Stimulated activated memory B cell treated with anti-CD40 and anti-IgM and Interleukin-4, amounts not matched to agents 10 μg/mL and 1 μg/mL and 100 μg/mL, for 72 hours (primary cell): ENCODE data around the gene ZNF319.

Experiments
- ATAC-seq: fragments of 150-1000 bp; cut with Tn5 transposase; 2 replicates; pipeline ENCODE4 v1.10.0; 2021
- H3K27ac Mint-ChIP-seq: one replicate; pipeline ENCODE4 v1.8.0; 2022; ENCODE audit warnings: mild to moderate bottlenecking, mixed read lengths
- H3K27me3 Mint-ChIP-seq: one replicate; pipeline ENCODE4 v1.8.0; 2022; ENCODE audit warnings: mixed read lengths
- H3K36me3 Mint-ChIP-seq: one replicate; pipeline ENCODE4 v1.8.0; 2022; ENCODE audit warnings: mixed read lengths
- H3K4me1 Mint-ChIP-seq: one replicate; pipeline ENCODE4 v1.8.0; 2022; ENCODE audit warnings: mixed read lengths
- H3K4me3 Mint-ChIP-seq: one replicate; pipeline ENCODE4 v1.8.0; 2022; ENCODE audit warnings: mild to moderate bottlenecking, moderate library complexity, mixed read lengths
- H3K9me3 Mint-ChIP-seq: one replicate; pipeline ENCODE4 v1.8.0; 2022; ENCODE audit warnings: mixed read lengths

Gene ZNF319

DNA sequence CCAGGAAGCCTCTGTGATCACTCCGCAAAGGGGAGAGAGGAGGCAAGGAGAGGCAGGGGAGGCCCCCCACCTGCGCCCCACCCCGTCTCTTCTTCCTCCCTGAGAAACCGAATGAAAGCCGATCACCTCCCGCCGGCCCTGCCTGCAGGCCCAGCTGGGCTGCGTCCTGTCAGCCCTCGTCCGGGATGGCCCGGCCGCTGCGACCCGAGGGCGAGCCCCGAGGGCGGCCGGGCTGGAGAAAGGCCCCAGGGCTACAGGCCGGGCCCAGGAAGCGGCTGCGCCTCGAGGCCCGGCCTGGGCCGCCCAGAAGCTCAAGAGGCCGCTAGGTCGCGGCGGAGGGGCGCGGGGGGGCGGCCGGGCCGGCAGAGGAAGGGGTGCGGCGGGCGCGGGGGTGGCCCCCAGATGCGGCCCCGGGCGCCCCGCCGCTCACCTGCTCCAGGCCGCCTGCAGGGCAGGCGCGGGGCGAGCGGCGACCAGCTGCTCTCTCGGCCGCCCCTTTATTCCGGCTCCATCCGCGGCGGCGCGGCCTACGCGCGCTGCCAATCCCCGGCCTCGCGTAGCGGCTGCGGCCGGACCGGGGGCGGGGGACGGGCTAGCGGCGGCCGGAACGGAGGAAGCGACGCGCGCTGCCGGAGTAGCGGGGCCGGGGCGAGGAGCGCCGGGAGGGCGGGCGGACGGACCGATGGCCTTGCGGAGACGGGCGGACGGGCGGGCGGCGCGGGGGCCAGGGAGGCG lies at the start of gene ZNF319:
Gene ZNF319 (minus strand): TSS at position 702 of the 735 bp plus-strand sequence. CDS start 2,407 bp downstream, outside the sequence.
- peak; percentile 46 for ATAC-seq
- peak within 1 kb of the TSS; percentile 78 for H3K27ac Mint-ChIP-seq
- no peaks in the 10 kb centered on the region for H3K27me3 Mint-ChIP-seq
- peak within 1 kb of the TSS; percentile 89 for H3K4me3 Mint-ChIP-seq
- peaks cover 55% of the 10 kb centered on the region for H3K4me1 Mint-ChIP-seq
- H3K9me3 Mint-ChIP-seq = no peaks in the 10 kb centered on the region
- H3K36me3 Mint-ChIP-seq = peaks cover 25% of the 10 kb centered on the region

DNA sequence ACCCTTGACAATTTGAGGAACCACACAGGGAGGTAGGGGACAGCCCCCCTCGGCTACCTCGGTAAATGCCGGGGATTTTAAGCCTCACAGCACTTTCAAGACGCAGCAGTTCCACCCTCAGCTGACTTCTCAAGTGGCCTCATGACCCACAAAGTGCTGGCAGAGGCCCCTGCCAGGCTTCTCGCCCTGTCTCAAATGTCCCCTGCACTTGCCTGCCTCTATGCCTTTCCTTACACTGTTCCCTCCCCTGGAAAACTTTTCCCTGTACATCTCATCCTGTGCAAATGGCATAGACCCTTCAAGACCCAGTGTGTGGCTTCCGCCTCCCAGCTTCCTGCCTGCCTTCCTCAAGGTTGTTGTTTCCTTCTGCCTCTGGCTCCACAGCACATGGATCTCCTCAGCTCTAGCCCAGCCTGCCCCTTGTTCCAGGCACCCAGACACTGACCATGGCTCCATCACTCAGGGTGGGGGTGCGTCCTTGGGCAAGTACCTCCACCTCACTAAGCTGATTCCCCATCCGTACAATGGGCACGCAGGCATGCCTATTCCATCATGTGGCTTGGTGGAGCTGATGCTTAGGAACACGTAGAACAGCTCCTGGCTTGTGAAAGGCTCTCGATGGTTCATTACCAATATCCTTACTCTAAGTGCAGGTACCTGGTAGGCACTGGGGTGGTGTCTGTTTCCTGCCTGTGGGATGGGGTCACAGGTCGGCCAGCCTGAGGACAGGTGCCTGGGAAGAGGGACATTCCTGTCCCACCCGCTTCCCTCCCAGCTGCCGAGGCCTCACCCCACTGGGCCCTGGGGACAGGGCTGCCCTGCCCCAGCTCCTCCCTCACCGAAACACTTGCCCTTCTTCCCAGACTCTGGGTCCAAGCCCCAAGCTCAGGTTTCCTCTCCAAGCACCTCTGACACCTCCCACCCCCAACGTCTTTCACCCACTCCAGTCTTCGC lies 49.0 kb upstream of the ZNF319 start:
- Mint-ChIP-seq H3K27me3 (peaks cover 28% of the 10 kb centered on the region), H3K4me3 (no peak overlapping the region), H3K27ac (no peak overlapping the region), H3K36me3 (peaks cover 7% of the 10 kb centered on the region), H3K9me3 (peaks cover 6% of the 10 kb centered on the region), H3K4me1 (no peaks in the 10 kb centered on the region)
- ATAC-seq = no peak

DNA sequence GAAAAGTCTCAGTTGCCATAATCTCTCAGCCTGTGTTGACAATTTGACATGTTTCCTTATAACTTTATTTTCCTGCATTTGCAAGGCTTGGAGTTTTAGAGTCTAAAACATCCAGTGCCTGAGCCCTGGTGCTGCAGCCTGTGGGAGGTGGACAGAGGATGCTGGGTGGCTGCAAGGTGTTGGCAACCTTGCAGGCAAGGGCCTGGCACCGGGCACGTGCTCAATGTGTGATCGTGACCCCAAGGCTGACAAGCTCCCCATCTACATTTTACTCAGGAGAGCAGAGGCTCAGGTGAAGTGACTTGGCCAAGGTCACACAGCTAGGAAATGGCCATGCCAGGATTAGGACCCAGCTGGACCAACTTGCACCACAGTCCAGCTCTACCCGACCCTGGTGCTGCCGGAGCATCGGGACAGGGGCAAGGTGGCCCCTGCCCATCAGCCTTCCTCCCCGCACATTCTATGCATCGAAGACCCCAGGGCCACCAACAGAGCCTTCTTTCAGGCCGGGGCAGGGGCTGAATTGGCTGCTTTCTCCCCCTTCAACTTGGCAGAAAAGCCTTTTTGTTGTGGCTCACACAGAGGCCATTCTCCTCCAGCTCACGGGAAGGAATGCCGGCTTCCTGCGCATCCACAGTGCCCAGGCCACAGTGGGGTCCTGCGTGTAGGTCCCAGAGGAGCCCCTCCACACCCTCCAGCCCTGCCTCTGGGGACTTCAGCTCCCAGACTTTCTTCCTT lies 48.2 kb upstream of the ZNF319 start:
- no peak overlapping the region for H3K27ac Mint-ChIP-seq
- H3K9me3 Mint-ChIP-seq = peaks cover 6% of the 10 kb centered on the region
- no peak for ATAC-seq
- peaks cover 28% of the 10 kb centered on the region for H3K27me3 Mint-ChIP-seq
- H3K36me3 Mint-ChIP-seq = peaks cover 7% of the 10 kb centered on the region
- H3K4me3 Mint-ChIP-seq = no peak overlapping the region
- H3K4me1 Mint-ChIP-seq = no peaks in the 10 kb centered on the region

DNA sequence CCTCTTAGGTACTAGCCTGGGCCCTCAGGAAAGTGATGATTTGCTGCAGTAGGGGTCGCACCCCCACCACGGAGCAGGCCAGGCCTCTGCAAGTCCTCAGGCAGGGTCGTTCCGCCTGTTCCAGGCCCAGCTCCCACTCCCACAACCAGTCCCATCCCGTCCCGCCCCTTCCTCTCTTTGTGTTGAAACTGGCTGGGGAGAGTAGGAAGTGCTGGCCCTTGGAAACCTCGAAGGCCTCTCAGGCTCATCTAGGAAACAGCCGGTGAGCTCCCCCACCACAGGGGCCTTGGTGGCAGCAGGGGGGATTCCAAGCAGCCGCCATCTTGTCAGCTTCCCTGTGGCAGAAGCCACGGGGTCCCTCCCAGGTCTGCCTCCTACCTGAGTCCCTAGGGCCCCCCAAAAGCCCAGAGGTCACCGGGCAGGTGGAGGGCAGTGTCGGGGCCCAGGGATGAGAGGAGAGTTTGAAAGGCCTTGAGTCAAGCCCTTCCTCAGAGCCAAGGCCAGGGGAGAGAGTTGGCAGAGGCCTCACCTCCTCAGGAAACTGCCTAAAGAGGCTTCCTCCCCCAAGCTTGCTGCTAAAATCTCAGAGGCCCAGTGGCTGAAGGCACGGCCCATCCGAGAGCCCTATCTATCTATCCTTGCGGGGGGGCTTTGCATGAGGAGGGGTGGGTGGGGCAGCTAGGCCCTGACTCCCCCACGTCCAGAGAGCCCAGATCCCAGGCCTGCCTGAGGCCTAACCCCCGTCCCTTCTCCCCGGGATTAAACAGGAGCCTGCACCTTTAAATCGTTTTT lies 47.3 kb upstream of the ZNF319 start:
- Mint-ChIP-seq H3K27ac (no peak overlapping the region), H3K36me3 (peaks cover 7% of the 10 kb centered on the region), H3K27me3 (peaks cover 28% of the 10 kb centered on the region), H3K4me3 (no peak overlapping the region), H3K9me3 (peaks cover 6% of the 10 kb centered on the region), H3K4me1 (no peaks in the 10 kb centered on the region)
- no peak for ATAC-seq

DNA sequence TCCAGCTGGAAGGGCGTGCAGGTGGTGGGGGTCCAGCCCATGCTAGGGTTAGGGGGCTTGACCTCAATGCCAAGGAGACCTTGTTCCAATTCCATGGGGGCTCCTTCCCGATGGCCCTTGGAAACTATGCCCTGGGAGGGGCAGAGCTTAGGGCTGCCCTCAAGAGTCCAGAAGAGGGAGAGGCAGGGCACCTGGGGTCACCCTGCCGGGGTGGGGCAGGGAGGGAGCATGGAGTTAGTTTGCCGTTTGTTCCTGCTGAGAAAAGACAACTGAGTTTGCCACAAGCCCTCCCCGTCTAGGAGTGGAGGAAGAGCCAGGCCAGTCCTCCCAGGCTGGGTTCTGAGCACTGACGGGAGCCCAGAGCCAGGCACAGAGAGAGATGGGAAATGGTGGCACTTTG lies 46.5 kb upstream of the ZNF319 start:
- H3K4me1 Mint-ChIP-seq = no peaks in the 10 kb centered on the region
- peaks cover 28% of the 10 kb centered on the region for H3K27me3 Mint-ChIP-seq

DNA sequence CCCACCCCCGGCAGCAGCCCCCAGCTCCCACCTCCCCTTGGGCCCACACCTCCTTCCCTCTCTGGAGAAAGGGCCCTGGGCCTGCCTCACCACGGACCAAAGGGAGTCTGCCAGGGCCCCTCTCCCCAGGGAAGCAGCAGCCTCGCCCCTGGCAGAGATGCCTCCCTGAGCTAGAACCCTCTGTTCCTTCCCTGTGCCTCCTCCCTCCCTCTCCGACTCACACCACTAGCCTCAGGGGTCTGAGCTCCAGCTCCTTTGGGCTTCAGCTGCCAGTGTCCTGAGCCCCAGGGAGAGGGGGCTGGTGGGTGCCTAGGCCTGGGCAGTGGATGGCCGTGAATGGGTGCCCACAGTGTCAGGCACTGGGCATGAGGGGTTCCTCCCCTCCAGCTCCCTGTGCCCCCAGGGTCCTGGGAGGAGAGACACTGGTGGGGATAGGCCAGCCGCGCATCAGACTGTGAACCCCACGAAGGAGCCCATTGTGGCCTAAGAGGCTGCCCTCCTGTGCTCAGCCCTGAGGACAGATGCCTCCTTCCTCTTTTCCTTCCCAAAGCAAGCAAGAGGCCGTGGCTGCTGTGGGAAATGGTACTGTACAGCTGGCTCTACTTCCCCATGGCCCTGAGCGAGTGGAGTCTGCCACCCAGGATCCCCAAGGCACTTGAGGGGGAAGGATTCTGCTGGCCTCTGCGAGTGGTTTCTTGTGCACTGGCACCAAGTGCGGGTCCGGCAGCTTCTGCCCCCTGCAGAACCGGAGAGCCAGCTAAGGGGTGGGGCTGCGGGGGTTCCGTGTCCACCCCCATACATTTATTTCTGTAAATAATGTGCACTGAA lies 45.8 kb upstream of the ZNF319 start:
- no peaks in the 10 kb centered on the region for H3K4me1 Mint-ChIP-seq
- no peak for ATAC-seq
- peaks cover 5% of the 10 kb centered on the region for H3K36me3 Mint-ChIP-seq
- H3K9me3 Mint-ChIP-seq = peaks cover 5% of the 10 kb centered on the region
- no peak overlapping the region for H3K4me3 Mint-ChIP-seq
- H3K27me3 Mint-ChIP-seq = peaks cover 24% of the 10 kb centered on the region
- H3K27ac Mint-ChIP-seq = no peak overlapping the region

More for the DNA sequence above, 46.5 kb upstream of the ZNF319 start:
- peaks cover 7% of the 10 kb centered on the region for H3K36me3 Mint-ChIP-seq
- H3K4me3 Mint-ChIP-seq = no peak overlapping the region
- no peak for ATAC-seq
- no peak overlapping the region for H3K27ac Mint-ChIP-seq
- peaks cover 6% of the 10 kb centered on the region for H3K9me3 Mint-ChIP-seq

DNA sequence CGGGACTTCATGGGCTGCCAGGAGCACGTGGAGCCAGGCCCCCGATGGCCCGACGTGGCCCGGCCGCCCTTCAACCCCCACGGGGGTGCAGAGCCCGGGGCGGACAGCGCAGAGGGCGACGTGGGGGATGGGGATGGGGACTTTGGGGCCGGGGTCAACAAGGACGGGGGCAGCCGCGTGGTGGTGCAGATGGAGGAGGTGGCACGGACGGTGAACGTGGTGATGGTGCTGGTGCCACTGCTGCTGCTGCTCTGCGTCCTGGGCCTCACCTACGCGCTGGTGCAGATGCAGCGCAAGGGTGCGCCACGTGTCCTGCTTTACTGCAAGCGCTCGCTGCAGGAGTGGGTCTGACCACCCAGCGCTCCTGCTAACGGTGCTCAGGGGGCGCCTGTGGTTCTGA lies 44.6 kb upstream of the ZNF319 start:
- no peak for ATAC-seq
- Mint-ChIP-seq H3K27me3 (peaks cover 12% of the 10 kb centered on the region), H3K36me3 (no peaks in the 10 kb centered on the region), H3K4me1 (no peaks in the 10 kb centered on the region), H3K4me3 (no peak overlapping the region), H3K27ac (no peak overlapping the region), H3K9me3 (no peaks in the 10 kb centered on the region)

DNA sequence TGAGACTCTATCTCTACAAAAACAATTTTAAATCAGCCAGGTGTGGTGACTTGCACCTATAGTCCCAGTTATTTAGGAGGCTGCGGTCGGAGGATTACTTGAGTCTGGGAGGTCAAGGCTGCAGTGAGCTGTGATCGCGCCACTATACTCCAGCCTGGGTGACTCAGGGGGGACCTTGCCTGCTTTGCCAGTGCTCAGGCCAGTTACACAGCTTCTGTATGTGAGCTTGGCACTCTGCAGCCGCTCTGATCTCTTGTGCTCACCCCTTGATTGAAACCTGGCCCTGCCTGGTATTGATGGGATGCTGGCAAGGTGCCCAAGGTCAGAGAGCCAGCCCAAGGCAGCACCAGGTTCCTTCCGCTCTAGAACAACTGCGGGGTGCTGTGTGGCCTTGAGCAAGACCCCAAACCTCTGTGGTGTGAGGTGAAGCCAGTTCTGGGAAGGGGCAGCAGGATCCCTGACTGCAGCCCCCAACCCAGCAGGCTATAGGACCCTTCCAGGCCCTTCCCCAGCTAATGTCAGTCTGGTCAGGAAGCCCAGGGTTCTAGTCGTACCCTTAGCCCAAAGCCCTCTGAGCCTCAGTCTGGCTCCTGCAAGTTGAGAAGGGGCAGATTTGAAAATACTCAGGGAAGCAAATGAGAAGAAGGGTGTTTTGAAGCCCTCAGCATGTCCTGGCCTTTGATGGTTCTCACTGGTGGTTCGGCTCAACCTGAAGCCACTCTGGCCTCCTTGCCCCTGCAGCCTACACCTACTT lies 44.0 kb upstream of the ZNF319 start:
- Mint-ChIP-seq H3K4me3 (no peak overlapping the region), H3K4me1 (no peaks in the 10 kb centered on the region), H3K36me3 (no peaks in the 10 kb centered on the region), H3K9me3 (no peaks in the 10 kb centered on the region), H3K27me3 (peaks cover 6% of the 10 kb centered on the region), H3K27ac (no peak overlapping the region)
- ATAC-seq = no peak

DNA sequence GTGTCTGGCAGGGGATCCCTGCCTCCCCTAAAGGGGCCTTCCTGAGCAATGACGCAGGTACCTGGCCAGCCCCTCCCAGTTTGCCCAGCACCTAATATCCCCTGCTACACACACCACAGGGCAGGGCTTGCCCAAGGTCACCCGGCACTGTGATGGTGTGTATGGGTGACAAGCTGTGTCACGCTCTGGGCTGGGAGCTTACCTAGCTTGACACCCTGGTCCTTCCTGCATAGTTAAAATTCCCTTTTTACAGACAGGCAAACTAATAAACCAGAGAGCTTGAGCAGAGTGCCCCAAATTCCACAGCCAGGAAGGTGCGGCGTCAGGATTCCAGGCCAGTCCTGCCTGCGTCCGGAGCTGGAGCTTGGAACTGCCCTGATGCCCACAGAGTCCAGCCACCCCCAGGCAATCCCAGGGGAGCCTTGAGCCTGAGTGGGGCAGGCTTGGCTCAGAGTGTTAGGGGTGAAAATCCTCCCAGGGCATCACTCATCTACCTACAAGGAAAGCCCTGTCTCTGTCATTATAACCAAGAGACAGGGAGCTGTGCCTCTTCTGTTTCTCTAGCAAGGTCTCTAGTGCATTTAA lies 43.2 kb upstream of the ZNF319 start:
- no peak for ATAC-seq
- no peak overlapping the region for H3K27ac Mint-ChIP-seq
- H3K4me3 Mint-ChIP-seq = no peak overlapping the region
- H3K4me1 Mint-ChIP-seq = no peaks in the 10 kb centered on the region
- no peaks in the 10 kb centered on the region for H3K9me3 Mint-ChIP-seq
- no peaks in the 10 kb centered on the region for H3K27me3 Mint-ChIP-seq
- H3K36me3 Mint-ChIP-seq = no peaks in the 10 kb centered on the region

DNA sequence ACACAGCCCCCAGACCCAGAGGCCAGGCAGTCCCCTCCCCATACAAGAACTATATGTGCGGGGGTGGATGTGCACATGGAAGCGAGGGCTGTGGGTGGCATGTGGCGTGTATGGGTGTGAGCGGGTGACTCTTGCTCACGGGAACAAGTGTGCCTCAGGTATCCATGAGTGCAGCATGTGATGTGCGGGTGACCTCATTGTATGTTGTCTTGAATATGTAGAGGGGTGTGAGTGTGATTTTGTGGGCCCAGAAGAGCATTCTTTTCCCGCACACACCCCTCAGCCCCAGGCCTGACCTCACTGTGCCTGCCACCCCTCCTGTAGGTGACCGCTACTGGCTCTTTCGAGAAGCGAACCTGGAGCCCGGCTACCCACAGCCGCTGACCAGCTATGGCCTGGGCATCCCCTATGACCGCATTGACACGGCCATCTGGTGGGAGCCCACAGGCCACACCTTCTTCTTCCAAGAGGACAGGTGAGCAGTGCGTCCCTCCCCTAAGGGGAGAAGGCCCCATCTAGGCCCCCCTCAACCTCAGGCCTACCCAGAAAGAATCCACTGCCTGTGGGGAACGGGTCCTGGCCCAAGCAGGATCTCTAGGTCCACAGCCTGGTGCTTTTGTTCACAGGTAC lies 42.5 kb upstream of the ZNF319 start:
- Mint-ChIP-seq H3K27ac (no peak overlapping the region), H3K9me3 (no peaks in the 10 kb centered on the region), H3K4me3 (no peak overlapping the region), H3K27me3 (no peaks in the 10 kb centered on the region), H3K4me1 (no peaks in the 10 kb centered on the region), H3K36me3 (no peaks in the 10 kb centered on the region)
- no peak for ATAC-seq

DNA sequence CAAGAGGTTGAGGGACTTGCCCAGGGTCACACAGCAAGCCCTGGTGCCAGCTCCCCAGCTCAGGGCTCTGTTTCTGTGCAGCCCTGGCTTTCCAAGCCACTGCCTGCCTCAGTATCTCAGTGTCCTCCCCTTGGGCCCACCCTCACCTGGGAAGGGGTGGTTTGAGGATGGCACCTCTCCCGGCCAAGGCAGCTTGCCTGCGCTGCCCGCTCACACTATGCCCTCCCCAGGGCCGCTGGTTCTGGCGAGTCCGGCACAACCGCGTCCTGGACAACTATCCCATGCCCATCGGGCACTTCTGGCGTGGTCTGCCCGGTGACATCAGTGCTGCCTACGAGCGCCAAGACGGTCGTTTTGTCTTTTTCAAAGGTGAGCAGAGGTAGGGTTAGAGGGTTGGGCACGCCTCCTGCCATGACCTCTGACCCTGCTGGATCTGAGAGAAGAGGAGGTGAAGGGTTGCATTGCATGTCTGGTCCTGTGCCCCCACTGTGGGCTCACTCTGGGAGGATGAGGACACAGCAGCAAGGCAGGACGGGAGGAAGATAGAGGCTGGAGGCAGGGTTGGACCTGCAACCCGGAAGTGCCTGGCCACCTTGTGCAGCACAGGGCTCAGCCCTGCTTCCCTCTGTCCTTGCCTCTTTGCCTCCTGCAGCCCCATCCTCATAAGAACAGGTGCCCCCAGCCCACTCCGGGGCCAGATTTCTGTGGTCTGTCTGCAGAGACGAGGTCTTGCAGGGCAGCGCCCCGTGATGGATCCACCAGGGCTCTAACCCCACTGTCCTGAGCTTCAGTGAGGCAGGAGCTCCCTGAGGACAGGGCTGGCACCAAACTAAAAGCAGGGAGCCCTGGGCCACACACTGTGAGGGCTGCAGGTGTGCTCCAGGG lies 41.8 kb upstream of the ZNF319 start:
- no peaks in the 10 kb centered on the region for H3K36me3 Mint-ChIP-seq
- H3K9me3 Mint-ChIP-seq = peaks cover 3% of the 10 kb centered on the region
- H3K27ac Mint-ChIP-seq = no peak overlapping the region
- H3K4me1 Mint-ChIP-seq = no peaks in the 10 kb centered on the region
- H3K27me3 Mint-ChIP-seq = no peaks in the 10 kb centered on the region
- no peak overlapping the region for H3K4me3 Mint-ChIP-seq
- no peak for ATAC-seq

DNA sequence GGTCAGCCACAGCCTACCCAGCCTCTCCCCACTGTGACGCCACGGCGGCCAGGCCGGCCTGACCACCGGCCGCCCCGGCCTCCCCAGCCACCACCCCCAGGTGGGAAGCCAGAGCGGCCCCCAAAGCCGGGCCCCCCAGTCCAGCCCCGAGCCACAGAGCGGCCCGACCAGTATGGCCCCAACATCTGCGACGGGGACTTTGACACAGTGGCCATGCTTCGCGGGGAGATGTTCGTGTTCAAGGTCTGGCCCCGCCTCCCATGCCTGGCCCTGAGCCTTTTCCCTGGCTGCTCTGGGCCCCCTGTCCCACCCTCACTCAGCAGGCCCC lies 41.1 kb upstream of the ZNF319 start:
- Mint-ChIP-seq H3K4me1 (no peaks in the 10 kb centered on the region), H3K4me3 (no peak overlapping the region), H3K36me3 (no peaks in the 10 kb centered on the region), H3K9me3 (peaks cover 3% of the 10 kb centered on the region), H3K27ac (no peak overlapping the region), H3K27me3 (no peaks in the 10 kb centered on the region)
- ATAC-seq = peak; percentile 20
